HEK293T (cell line): Measurements from ENCODE around the gene CPTP.

Source experiments
- ARNT ChIP-seq: fragments of 450-650 bp; IDR thresholded peaks from 2 replicates; pipeline ENCODE4 v1.6.1; 2017; ENCODE audit warnings: mild to moderate bottlenecking
- BHLHE40 ChIP-seq: fragments of 450-650 bp; IDR thresholded peaks from 2 replicates; pipeline ENCODE4 v1.6.1; 2016; ENCODE audit warnings: mild to moderate bottlenecking, moderate library complexity, borderline replicate concordance
- FOXA1 ChIP-seq: fragments of 450-650 bp; IDR thresholded peaks from 2 replicates; pipeline ENCODE4 v1.6.1; 2016; ENCODE audit warnings: mild to moderate bottlenecking
- FOXM1 ChIP-seq: fragments of 450-650 bp; IDR thresholded peaks from 2 replicates; pipeline ENCODE4 v1.6.1; 2017; ENCODE audit warnings: mild to moderate bottlenecking, borderline replicate concordance
- L3MBTL2 ChIP-seq: fragments of 450-650 bp; conservative IDR thresholded peaks from 2 replicates; pipeline ENCODE4 v1.6.1; 2016; ENCODE audit warnings: mild to moderate bottlenecking
- NFRKB ChIP-seq: fragments of 450-650 bp; IDR thresholded peaks from 2 replicates; pipeline ENCODE4 v1.6.1; 2016; ENCODE audit warnings: mild to moderate bottlenecking, moderate library complexity
- SUZ12 ChIP-seq: fragments of 450-650 bp; IDR thresholded peaks from 2 replicates; pipeline ENCODE4 v1.6.1; 2016; ENCODE audit warnings: mild to moderate bottlenecking
- ZNF384 ChIP-seq: fragments of 450-650 bp; IDR thresholded peaks from 2 replicates; pipeline ENCODE4 v1.6.1; 2016

DNA sequence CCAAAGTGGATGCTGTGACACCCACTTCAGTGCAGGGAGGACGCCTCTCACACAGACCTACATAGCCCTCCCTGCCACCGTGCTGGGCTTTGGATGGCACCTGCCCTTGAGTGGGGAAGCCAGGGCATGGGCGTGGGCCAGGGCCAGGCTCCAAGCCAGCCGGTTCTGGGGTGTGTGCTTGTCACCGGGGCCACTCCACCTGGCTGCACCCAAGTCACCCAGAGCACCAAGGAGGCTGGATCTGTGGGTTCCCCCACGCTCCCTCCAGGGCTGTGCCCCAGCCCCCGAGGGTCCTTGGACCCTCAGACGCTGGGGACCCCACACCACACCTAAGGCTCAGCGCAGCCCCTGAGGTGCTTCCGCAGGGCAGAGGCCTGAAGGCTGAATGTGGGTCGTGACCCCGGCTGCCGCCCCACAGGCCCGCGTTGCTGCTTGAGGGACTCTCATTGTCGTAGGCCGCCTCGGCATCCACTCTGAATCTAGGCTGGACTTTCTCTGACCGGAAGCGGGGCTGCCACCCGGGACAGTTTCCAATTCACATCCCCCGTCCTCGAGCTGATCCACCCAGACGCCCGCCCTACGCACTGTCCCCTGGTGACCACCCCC, 32.3 kb downstream of the CPTP start:
- TF ChIP-seq ZNF384 (no peak), L3MBTL2 (no peak), SUZ12 (no peak), FOXM1 (no peak), FOXA1 (no peak), BHLHE40 (no peak), ARNT (no peak), NFRKB (no peak)
